Uterus (tissue), 4 donors: ENCODE measurements around the gene TMEM127. TPM values are rescaled to one million over a fixed set of nuclear protein-coding genes. Genes with fewer than 3 reads are reported as not detected.
"Not testable (repeated sequence)": the region's sequence is repeated elsewhere in the genome, so short reads cannot be mapped to it uniquely, and the experiment has no call there.

ENCODE experiments used
- DNase-seq, 2 donors: peaks; one replicate each; pipeline ENCODE4 v3.0.0-alpha.2; 2019 to 2020
- H3K27ac ChIP-seq, 2 donors: fragments of 200-600 bp; sonication (generic); 1 replicate in 1 of 2; 2 replicates in 1 of 2; pipeline ENCODE4 v1.5.1; 2016 to 2018
- H3K27me3 ChIP-seq, 2 donors: fragments of 200-600 bp; sonication (generic); one replicate each; pipeline ENCODE4 v1.5.1; 2018 to 2019; ENCODE audit warnings: control low read depth in 1 of 2
- H3K36me3 ChIP-seq, 2 donors: fragments of 200-600 bp; sonication (generic); one replicate each; pipeline ENCODE4 v1.5.1; 2019; ENCODE audit warnings: control low read depth in 1 of 2
- H3K4me1 ChIP-seq, 2 donors: fragments of 200-600 bp; sonication (generic); one replicate each; pipeline ENCODE4 v1.5.1; 2018 to 2019; ENCODE audit warnings: control low read depth in 1 of 2
- H3K4me3 ChIP-seq, 2 donors: fragments of 200-600 bp; sonication (generic); 1 replicate in 1 of 2; 2 replicates in 1 of 2; pipeline ENCODE4 v1.5.1; 2018 to 2019; ENCODE audit warnings: mild to moderate bottlenecking in 1 of 2
- H3K9me3 ChIP-seq, 2 donors: fragments of 200-600 bp; sonication (generic); one replicate each; pipeline ENCODE4 v1.5.1; 2019; ENCODE audit warnings: control low read depth in 1 of 2
- CTCF ChIP-seq, 4 experiments: fragments of 200-600 bp in 2 of 4; fragments of 450-650 bp in 2 of 4; sonication (generic) in 2 of 4; IDR thresholded peaks; one replicate each; pipeline ENCODE4 v1.5.1; 2016 to 2019; ENCODE audit warnings: antibody characterized with exemption in 4 of 4, mild to moderate bottlenecking in 2 of 4, moderate library complexity in 1 of 4
- POLR2A ChIP-seq, 2 donors: fragments of 450-650 bp; IDR thresholded peaks; one replicate each; pipeline ENCODE4 v1.6.1; 2016; ENCODE audit warnings: antibody characterized with exemption in 2 of 2, mild to moderate bottlenecking in 1 of 2, moderate library complexity in 1 of 2
- intact Hi-C: fragments of 100-400 bp; cut with DNase I; formaldehyde crosslinking; loops from one replicate; pipeline ENCODE4 v1.15.1; 2023; ENCODE audit warnings: low total_unique reads
- total RNA-seq, 4 donors: library from RNA; depleted of rRNA in 3 of 4; stranded (reverse); fragments of >200 nt in 3 of 4; gene quantifications; one replicate each; pipeline versions ENCODE4 v1.1.0 to v1.2.4, GENCODE V29; 2014 to 2023
- donor health status: DM: yes; HTN: yes; CAD: no.

TMEM127 gene
- total RNA-seq, 4 donors from 2014 or later: 17.0 to 45.4 (median 22.3) TPM

- Histone ChIP-seq H3K27me3 (no peaks in the 10 kb centered on the region), H3K27ac (peak within 1 kb of the TSS; percentile 74 to 85), H3K36me3 (no peaks in the 10 kb centered on the region), H3K9me3 (no peaks in the 10 kb centered on the region), H3K4me3 (peak within 1 kb of the TSS; percentile 74 to 85), H3K4me1 (peaks cover 0 to 9% of the 10 kb centered on the region in 2 donors)
- intact Hi-C loops: no loop called here
- TF ChIP-seq POLR2A (IDR thresholded peaks at IDR 0.05) (peak; percentile 34 to 81), CTCF (IDR thresholded peaks at IDR 0.05) (no peak)
- peak; percentile 82 to 86 for DNase-seq
Observed at GRCh38 chr2:96305091-96305978, 39.5 kb upstream of the TMEM127 start, which contains the start of gene SNRNP200. TSS of gene SNRNP200 (minus strand) at chr2:96305546. CDS start at chr2:96305437, 109 bp downstream.

GRCh38 chr2:96304606-96305005 is 38.8 kb upstream of the TMEM127 start:
- no peak for DNase-seq
- peak overlapping the region; percentile 74 to 85 for H3K4me3 ChIP-seq
- TF ChIP-seq CTCF (IDR thresholded peaks at IDR 0.05) (no peak), POLR2A (IDR thresholded peaks at IDR 0.05) (no peak)
- peak overlapping the region; percentile 74 to 85 for H3K27ac ChIP-seq
- no peaks in the 10 kb centered on the region for H3K27me3 ChIP-seq
- intact Hi-C loops: no loop called here
- no peaks in the 10 kb centered on the region for H3K9me3 ChIP-seq
- H3K36me3 ChIP-seq: no peaks in the 10 kb centered on the region
- peaks cover 0 to 9% of the 10 kb centered on the region in 2 donors for H3K4me1 ChIP-seq

GRCh38 chr2:96301865-96302264 is 36.1 kb upstream of the TMEM127 start:
- no peak overlapping the region for H3K4me3 ChIP-seq
- intact Hi-C loops: no loop called here
- TF ChIP-seq POLR2A (IDR thresholded peaks at IDR 0.05) (no peak), CTCF (IDR thresholded peaks at IDR 0.05) (no peak)
- H3K27me3 ChIP-seq: no peaks in the 10 kb centered on the region
- no peak overlapping the region for H3K27ac ChIP-seq
- H3K4me1 ChIP-seq: peaks cover 0 to 9% of the 10 kb centered on the region in 2 donors
- no peaks in the 10 kb centered on the region for H3K36me3 ChIP-seq
- H3K9me3 ChIP-seq: no peaks in the 10 kb centered on the region
- DNase-seq: no peak

- H3K27ac ChIP-seq: no peak overlapping the region
Observed at GRCh38 chr2:96296925-96297324, 31.1 kb upstream of the TMEM127 start.

GRCh38 chr2:96294271-96294670 is 28.5 kb upstream of the TMEM127 start:
- H3K4me3 ChIP-seq, H3K27ac ChIP-seq, H3K4me1 ChIP-seq, H3K9me3 ChIP-seq, DNase-seq, H3K27me3 ChIP-seq, intact Hi-C loops, H3K36me3 ChIP-seq: not testable (repeated sequence)

More at GRCh38 chr2:96296925-96297324, 31.1 kb upstream of the TMEM127 start:
- Histone ChIP-seq H3K4me1 (no peaks in the 10 kb centered on the region), H3K36me3 (no peaks in the 10 kb centered on the region), H3K27me3 (no peaks in the 10 kb centered on the region), H3K9me3 (no peaks in the 10 kb centered on the region), H3K4me3 (no peak overlapping the region)
- no peak for TF ChIP-seq POLR2A (IDR thresholded peaks at IDR 0.05)
- TF ChIP-seq CTCF (IDR thresholded peaks at IDR 0.05): no peak
- intact Hi-C loops: no loop called here
- no peak for DNase-seq
